Cerebellar nuclear complex (tissue), 1 donor: ENCODE measurements around the gene GPC3.

Experiments
- DNase-seq, 2 experiments: peaks; one replicate each; lab custom pipeline; 2025; lab: John Stamatoyannopoulos, UW

Gene GPC3

GRCh38 chrX:133601116-133601515 is 384.3 kb downstream of the GPC3 start:
- no peak for DNase-seq

GRCh38 chrX:133600536-133600935 is 384.9 kb downstream of the GPC3 start:
- DNase-seq: no peak

GRCh38 chrX:133598601-133599335 is 386.6 kb downstream of the GPC3 start:
- DNase-seq: no peak

DNA sequence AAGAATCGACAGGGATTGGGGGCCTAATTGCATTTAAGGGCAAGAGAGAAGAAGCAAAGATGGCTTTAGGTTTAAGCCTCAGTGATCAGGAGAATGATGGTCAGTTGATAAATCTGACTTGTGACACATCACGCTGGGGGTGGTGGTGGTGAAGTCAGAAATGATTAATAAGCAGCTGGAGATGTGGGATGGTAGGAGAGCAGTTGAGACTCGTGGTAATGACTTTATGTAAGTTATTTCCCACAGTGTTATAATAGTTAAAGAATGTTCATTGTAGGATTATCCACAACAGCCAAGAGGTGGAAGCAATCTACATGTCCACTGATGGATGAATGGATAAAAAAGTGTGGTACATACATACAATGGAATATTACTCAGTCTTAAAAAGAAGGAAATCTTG is 391.2 kb downstream of the GPC3 start:
- no peak for DNase-seq

- DNase-seq: no peak
These were observed 391.9 kb downstream of the GPC3 start for GRCh38 chrX:133593531-133593930.

DNA sequence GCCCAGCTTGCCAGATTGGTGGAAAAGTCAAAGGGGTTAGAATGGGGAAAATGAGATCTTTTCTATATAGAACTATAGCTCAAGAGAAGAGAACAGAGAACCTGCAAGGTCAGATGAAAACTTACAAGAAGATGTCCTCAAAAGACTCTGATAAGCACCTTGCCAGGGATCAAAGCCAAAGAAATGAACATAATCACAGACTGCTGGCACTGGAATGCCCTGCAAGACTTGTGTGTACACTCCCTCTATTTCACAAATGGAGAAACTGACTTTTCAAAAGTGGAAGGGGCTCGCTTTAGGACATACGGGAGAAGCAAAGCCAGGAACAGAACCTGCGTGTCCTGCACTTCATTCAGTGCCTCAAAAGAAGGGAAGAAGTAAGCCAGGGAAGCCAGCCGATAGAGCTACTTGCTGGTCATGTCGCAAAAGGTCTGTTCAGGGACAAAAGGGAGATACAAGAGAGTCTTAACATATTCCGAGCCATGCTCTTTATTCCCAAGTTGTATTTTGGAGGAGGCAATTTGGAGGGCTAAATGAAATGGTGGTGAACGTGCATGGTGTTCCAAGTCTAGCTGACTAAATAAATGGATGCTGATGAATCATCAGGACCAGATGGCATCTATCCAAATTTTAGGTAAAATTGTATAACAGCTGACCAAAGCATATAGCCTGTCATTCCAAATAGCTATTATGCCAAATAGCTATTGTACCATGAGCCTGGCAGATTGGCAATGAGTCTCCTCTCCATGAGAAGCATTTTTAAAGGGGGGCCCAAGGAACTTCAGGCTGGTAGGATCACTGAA is 394.5 kb downstream of the GPC3 start:
- DNase-seq: no peak

DNA sequence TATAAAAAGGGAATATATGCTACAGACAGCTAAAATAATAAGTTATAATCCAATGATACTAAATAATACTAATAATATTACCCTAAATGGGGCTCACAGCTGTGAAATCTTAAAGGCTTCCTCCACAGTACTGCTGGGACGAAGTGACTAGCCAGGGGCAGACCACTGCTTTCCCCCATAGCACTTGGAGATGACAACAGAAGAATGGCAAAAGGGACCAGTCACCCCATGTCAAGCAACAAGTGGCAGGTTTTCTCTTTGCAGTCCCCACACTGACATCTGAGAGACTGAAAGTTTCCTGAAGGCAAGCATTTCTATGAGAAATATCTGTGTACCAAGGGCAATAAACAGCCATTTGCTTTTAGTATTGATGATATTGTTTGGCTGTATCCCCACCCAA is 396.6 kb downstream of the GPC3 start:
- no peak for DNase-seq

GRCh38 chrX:133587818-133588217 is 397.6 kb downstream of the GPC3 start:
- DNase-seq: no peak

- DNase-seq: no peak
These were observed 398.3 kb downstream of the GPC3 start for GRCh38 chrX:133587071-133587470.

- no peak for DNase-seq
These were observed 399.0 kb downstream of the GPC3 start for GRCh38 chrX:133586443-133586842.

DNA sequence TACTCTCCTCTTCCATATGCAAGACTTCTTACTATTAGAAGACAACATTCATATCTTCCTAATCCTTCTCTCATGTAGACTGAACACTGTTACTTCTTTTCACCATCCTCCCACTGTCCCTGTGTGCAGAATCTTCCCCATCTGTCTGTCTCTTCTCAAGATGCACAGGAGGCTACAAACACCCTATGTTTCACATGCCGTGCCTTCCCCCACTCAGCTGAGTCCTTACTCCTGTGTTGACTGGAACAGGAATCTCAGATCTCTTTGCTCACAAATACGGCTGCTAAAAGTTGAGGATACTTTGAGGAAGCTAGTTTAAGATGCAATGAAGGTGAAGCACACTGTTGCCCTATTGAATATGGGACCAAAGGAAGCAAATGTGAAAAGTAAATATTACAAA is 401.6 kb downstream of the GPC3 start:
- no peak for DNase-seq

DNA sequence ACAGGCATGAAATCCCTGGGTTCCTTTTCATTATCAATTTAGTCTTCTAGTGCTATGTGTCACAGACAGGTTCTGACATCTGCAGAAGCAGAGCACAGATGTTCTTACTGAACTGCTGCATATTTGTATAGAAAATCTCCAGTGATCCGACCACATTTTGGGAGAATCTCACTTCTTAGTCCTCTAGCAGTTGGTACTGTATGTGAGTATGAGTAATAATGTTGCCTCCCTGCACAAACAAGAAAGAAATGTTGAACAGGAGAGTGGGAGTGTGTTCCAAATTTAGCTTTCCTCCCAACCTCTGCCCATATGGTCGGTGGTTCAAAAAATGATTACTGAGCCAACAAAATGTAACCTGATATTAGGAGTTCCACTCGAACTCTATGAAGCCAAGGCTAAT is 404.8 kb downstream of the GPC3 start:
- DNase-seq: no peak

DNA sequence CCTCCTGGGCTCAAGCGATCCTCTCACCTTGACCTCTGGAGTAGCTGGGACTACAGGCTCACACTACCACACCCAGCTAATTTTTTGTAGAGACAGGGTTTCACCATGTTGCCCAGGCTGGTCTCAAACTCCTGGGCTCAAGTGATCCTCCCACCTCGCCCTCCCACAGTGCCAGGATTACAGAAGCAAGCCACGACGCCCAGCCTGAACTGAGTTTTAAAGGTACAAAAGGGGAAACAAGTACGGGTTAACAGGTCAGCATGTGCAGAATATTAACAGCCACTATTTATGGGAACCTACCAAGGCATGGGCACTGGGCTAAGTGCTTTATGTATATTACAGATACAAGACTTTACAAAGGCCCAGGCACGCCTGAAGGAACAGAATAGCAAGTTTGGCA is 405.8 kb downstream of the GPC3 start:
- no peak for DNase-seq

DNA sequence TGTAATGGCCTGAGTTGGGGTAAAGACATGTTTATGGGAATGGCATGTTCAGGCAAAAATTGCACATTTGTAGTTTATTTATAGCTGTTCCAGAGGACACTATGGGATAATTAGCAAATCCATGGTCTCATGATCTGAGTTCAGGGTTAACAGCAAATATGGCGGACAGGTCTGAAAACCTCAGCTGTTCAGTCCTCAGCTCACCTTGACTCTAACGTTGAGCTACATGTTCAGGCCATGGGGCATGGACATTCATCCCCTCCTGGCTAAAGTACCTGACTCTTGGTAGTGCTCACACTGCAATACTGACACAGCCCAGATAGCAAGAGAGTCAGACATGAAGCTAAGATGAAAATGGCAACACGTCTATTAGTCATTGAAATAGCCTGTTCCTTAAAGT is 408.5 kb downstream of the GPC3 start:
- DNase-seq: no peak

- DNase-seq: no peak
These were observed 409.8 kb downstream of the GPC3 start for GRCh38 chrX:133575501-133576136.

DNA sequence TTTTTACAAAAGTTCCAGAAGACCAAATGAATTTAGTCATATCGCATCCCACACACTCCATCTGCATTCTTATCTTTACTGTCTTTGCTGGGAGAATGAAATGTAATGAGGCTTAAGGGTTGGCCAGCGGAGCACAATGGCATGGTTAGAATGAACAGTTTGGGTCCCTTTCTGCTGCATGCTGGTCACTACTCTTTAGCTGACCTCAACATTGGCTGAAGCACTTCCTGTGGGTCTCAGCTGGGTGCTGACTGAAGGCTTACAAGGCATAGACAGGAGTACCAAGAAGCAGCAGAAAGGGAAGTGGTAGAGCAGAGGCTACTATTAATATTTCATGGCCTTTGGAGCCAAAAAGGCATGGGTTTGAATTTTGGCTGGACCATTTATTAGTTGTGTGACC is 410.7 kb downstream of the GPC3 start:
- DNase-seq: no peak

DNA sequence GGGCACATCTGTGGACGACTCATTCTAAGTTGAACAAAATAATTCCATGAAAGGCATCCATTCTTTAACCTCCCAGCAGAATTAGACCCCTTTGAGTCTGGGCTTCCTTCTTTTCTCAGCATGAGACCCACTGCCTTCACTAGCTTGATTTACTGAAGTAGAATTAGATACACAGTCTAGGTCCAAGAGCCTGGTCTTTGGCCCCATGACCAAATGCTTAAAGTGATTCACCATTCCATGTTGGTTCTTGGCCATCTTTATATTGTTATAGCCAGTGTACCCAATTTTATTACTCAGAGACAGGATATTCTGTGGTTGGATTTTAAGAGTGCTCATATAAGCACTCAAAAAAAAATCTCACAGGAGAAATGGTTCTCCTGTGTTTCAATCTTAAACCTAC is 414.8 kb downstream of the GPC3 start:
- no peak for DNase-seq

GRCh38 chrX:133569217-133569616 is 416.2 kb downstream of the GPC3 start:
- DNase-seq: no peak

DNA sequence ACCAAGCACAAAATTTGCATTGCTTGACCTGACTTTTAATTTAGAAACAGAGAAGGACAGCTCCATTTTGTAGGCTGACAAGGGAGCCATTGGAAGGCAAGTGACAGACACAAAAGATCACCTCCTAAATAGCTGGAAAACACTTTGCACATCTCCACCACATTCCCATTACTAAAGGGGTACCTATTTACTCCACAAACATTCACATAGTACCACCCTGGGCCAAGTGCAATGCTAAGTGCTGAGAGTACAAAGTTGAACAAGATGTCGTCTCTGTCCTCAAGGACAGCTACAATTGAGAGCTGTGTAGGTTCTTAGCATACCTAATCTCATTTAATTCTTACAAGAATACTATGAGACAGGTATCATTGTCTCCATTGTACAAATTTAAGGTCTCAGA is 417.3 kb downstream of the GPC3 start:
- no peak for DNase-seq

DNA sequence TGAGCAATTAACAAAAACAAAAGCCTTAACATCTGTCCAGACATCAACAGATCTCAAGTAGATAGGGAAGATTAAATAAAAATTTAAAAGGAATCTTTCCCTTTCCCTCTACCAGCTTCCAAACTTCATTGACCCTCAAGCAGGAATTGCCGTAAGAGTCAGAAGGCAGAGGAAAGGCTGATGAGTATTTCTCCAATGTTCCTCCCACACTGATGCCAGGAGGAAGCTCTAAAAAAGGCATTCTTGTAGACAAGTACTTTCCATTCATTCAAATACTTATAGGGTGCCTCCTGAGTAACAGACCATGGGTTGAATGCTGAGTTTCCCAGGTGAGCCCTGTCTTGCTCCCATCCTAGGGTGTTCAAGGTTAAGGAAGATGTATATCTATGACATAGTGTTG is 418.5 kb downstream of the GPC3 start:
- DNase-seq: no peak

DNA sequence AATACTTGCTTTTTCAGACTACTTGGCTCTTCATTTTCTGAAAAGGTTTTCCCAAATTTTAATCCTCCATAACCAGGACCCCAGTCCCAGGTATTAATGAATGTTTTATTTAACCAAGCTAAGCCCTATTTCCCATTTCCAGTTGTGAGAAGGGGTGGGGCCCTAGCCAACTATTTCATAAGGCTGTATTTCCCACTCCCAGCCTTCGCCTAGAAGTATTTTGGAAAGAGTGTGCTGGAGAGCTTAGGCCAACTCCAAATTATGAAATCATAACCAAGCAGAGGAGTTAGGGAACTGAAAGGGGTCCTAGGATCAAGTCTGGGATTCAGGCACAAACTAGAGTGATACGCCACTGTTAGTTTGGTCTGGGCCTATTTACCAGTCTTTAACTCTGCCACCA is 421.7 kb downstream of the GPC3 start:
- DNase-seq: no peak

DNA sequence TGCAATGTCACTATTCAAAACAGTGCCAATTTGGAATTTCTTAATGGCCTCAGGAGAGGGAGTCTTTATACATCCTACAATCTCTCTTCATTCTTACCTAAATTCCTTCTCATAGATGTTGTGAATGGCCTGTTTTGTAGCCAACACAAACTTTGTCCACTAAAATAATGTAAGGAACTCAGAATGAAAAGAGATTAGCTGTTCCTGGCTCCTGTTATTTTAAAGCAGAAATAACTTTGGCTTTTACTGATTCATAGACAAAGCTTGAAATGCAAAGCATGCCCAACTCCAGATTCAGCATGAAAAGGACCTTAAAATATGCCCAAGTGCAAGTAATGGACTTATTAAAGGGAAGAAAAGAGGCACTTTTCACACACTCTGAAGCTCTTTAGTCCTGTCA is 424.1 kb downstream of the GPC3 start:
- DNase-seq: no peak

DNA sequence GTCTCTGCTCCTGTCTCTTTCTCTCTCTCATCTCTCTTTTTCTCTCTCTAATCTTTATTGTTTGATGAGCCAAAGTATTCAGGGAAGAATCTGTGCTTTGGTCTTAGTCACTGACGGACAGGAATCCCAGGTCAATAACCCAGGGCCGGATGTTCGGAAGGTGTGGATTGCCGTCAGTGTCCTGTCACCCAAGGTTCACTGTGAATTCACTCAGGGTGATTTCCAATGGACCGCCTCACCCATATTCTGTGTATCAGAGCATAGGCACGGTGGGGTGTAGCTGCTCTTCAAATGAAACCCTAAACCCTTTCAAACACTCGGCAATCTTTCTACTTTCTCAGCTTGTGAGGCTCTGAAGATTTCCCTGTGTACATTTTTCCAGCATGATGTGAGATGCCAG is 425.5 kb downstream of the GPC3 start:
- DNase-seq: no peak
